Globus pallidus (tissue), 1 donor: ENCODE results near the gene RABGGTA.

ENCODE experiments used
- DNase-seq: peaks from one replicate; pipeline ENCODE4 v3.0.0-alpha.2; 2015; ENCODE audit warnings: low spot score

The RABGGTA gene

GRCh38 chr14:24279301-24280186 lies 8.1 kb upstream of the RABGGTA start:
- DNase-seq = peak; percentile 81

GRCh38 chr14:24278424-24278823 lies 7.0 kb upstream of the RABGGTA start:
- no peak for DNase-seq

- peak; percentile 42 for DNase-seq
Measured at GRCh38 chr14:24277606-24278321, 6.4 kb upstream of the RABGGTA start.

GRCh38 chr14:24277071-24277470 lies 5.7 kb upstream of the RABGGTA start:
- DNase-seq = no peak

GRCh38 chr14:24274101-24274543 lies 2.7 kb upstream of the RABGGTA start:
- DNase-seq = peak; percentile 43

GRCh38 chr14:24273422-24273998 lies 2.1 kb upstream of the RABGGTA start:
- no peak for DNase-seq

GRCh38 chr14:24272467-24272866 lies 1.1 kb upstream of the RABGGTA start:
- no peak for DNase-seq

GRCh38 chr14:24271834-24272263 lies 452 bp upstream of the RABGGTA start:
- no peak for DNase-seq

GRCh38 chr14:24270537-24271133 lies 762 bp downstream of the RABGGTA start:
- no peak for DNase-seq

GRCh38 chr14:24269910-24270536 lies 1.4 kb downstream of the RABGGTA start:
- no peak for DNase-seq

GRCh38 chr14:24269368-24269767 lies 2.0 kb downstream of the RABGGTA start:
- DNase-seq = no peak

- DNase-seq = no peak
Measured at GRCh38 chr14:24268225-24268624, 3.2 kb downstream of the RABGGTA start.

GRCh38 chr14:24267516-24267915 lies 3.9 kb downstream of the RABGGTA start:
- no peak for DNase-seq

- no peak for DNase-seq
Measured at GRCh38 chr14:24266344-24267244, 4.8 kb downstream of the RABGGTA start.

GRCh38 chr14:24264298-24264697 lies 7.1 kb downstream of the RABGGTA start:
- DNase-seq = no peak

- no peak for DNase-seq
Measured at GRCh38 chr14:24263848-24264247, 7.5 kb downstream of the RABGGTA start.

- no peak for DNase-seq
Measured at GRCh38 chr14:24262821-24263733, 8.3 kb downstream of the RABGGTA start, which contains the start of gene TGM1. Gene TGM1 (minus strand): TSS chr14:24263177. CDS start chr14:24262352, 825 bp downstream.

- DNase-seq = no peak
Measured at GRCh38 chr14:24261969-24262327, 9.4 kb downstream of the RABGGTA start.

GRCh38 chr14:24261256-24261968 lies 10.0 kb downstream of the RABGGTA start:
- DNase-seq = no peak
